Astrocyte (in vitro differentiated cells and primary cell): ENCODE measurements around the gene PTK7.

ENCODE experiments used
- EZH2 ChIP-seq: IDR thresholded peaks from 2 replicates; pipeline ENCODE4 v1.6.1; 2012; ENCODE audit warnings: mild to moderate bottlenecking, low read length, inconsistent platforms; ENCODE audit not compliant: insufficient read depth
- TF ChIP-seq, protein P1 (sequence below): IDR thresholded peaks from 2 replicates; pipeline ENCODE4 v1.5.1; 2011; ENCODE audit warnings: low read depth, mild to moderate bottlenecking, inconsistent platforms, low read length, moderate library complexity; ENCODE audit not compliant: insufficient read depth

DNA sequence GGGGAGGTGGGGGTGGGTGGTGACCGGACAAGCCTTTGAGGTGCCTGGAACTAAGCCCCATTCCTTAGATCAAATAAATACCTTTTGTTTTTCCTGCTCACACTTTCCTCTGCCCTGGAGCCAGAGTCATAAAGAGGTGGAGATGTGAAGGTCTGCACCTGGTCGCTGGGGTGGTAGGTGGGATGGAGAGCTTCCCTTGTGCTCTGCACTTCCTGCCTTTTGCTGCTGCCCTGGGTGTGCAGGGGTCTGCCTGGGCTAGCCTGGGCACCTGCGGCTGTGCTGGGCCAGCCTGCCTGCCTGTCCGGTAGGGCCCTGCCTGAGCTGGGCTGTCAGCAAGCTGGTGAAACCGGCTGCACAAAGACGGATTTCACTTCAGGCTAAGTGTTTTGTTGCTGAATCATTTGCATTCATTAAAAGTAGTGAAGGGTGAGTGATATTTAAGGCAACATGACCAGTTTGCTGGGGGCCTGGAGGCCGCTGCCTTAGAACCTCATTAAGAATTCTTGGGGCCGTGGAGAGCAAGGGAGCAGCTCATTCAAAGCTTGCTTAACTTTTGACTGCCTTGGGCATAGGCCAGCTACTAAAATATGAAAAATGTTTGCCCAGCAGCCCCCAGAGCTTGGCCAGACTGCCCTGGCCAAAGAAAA, 20.5 kb downstream of the PTK7 start:
- TF ChIP-seq, protein P1, sequence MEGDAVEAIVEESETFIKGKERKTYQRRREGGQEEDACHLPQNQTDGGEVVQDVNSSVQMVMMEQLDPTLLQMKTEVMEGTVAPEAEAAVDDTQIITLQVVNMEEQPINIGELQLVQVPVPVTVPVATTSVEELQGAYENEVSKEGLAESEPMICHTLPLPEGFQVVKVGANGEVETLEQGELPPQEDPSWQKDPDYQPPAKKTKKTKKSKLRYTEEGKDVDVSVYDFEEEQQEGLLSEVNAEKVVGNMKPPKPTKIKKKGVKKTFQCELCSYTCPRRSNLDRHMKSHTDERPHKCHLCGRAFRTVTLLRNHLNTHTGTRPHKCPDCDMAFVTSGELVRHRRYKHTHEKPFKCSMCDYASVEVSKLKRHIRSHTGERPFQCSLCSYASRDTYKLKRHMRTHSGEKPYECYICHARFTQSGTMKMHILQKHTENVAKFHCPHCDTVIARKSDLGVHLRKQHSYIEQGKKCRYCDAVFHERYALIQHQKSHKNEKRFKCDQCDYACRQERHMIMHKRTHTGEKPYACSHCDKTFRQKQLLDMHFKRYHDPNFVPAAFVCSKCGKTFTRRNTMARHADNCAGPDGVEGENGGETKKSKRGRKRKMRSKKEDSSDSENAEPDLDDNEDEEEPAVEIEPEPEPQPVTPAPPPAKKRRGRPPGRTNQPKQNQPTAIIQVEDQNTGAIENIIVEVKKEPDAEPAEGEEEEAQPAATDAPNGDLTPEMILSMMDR: no peak
- TF ChIP-seq EZH2: no peak
